Measurements from ENCODE around the gene KCNC2. TPM values are rescaled to one million over a fixed set of nuclear protein-coding genes. Genes with fewer than 3 reads are reported as not detected.

The KCNC2 gene
- total RNA-seq, 2 donors from 2014 or later, result not detected

DNA sequence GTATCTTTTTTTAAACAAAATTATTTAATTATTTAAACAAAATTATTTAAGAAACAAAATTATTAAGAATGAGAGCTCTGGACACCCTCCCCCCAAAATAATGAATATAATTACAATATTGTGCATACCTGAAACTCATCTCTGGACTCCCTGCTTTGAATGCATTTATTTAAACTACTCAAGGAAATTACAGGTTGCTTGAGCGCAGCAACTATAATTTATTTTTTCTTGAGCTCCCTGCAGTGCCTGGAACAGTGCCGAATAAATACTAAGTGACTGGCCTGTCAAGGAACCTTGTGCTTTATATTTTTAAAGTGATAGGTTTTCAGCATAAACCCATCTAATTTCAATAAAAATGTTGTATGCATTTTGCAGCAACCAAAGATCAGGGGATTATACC lies 93.9 kb downstream of the KCNC2 start:
- no peaks in the 10 kb centered on the region for H3K27me3 ChIP-seq
- no peaks in the 10 kb centered on the region for H3K4me1 ChIP-seq
- H3K27ac ChIP-seq, result no peak overlapping the region
- H3K36me3 ChIP-seq, result no peaks in the 10 kb centered on the region
- no peaks in the 10 kb centered on the region for H3K9me3 ChIP-seq
- no peak for TF ChIP-seq CTCF (IDR thresholded peaks at IDR 0.05)
- no peak overlapping the region for H3K4me3 ChIP-seq
- no peak for DNase-seq (ENCODE audit: low spot score)

DNA sequence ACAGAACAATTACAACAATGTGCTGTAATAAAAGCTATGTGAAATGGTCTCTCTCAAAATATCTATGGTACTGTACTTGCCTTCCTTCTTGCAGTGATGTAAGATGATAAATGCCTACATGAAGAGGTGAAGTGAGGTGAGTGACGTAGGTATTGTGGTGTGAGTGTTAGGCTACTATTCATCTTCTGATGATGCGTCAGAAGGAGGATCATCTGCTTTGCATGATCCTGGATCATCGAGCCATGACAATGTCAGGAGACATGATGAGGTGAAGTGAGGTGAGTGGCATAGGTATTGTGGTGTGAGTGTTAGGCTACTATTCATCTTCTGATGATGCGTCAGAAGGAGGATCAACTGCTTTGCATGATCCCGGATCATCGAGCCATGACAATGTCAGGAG lies 105.8 kb downstream of the KCNC2 start:
- no peak for TF ChIP-seq CTCF (IDR thresholded peaks at IDR 0.05)
- H3K9me3 ChIP-seq, result no peaks in the 10 kb centered on the region
- no peaks in the 10 kb centered on the region for H3K36me3 ChIP-seq
- no peak overlapping the region for H3K4me3 ChIP-seq
- no peak overlapping the region for H3K27ac ChIP-seq
- no peaks in the 10 kb centered on the region for H3K27me3 ChIP-seq
- DNase-seq (ENCODE audit: low spot score), result no peak
- no peaks in the 10 kb centered on the region for H3K4me1 ChIP-seq

GRCh38 chr12:75101781-75102180 lies 107.9 kb downstream of the KCNC2 start:
- no peak for TF ChIP-seq CTCF (IDR thresholded peaks at IDR 0.05)
- Histone ChIP-seq H3K27me3 (no peaks in the 10 kb centered on the region), H3K9me3 (no peaks in the 10 kb centered on the region), H3K27ac (no peak overlapping the region), H3K36me3 (no peaks in the 10 kb centered on the region), H3K4me3 (no peak overlapping the region), H3K4me1 (no peaks in the 10 kb centered on the region)
- no peak for DNase-seq (ENCODE audit: low spot score)

- Histone ChIP-seq H3K4me1 (no peaks in the 10 kb centered on the region), H3K36me3 (no peaks in the 10 kb centered on the region), H3K27ac (no peak overlapping the region), H3K27me3 (no peaks in the 10 kb centered on the region), H3K4me3 (no peak overlapping the region), H3K9me3 (no peaks in the 10 kb centered on the region)
- DNase-seq (ENCODE audit: low spot score), result no peak
- TF ChIP-seq CTCF (IDR thresholded peaks at IDR 0.05), result no peak
These were observed 110.4 kb downstream of the KCNC2 start for GRCh38 chr12:75099210-75099609.

DNA sequence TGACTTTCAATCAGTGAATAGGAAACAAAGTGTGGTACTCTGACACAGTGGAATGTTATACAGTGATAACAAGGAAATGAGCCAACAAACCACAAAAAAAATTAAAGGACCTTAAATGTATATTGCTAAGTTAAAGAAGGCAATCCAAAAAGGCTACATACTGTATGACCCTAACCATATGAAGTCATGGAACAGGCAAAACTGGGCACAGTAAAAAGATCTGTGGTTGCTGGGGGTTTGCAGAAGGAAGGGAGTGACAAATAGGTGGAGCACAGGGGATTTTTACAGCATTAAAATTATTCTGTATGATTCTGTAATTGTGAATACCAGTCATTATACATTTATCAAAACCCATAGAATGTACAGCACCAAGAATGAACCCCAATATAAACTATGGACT lies 112.6 kb downstream of the KCNC2 start:
- no peak for TF ChIP-seq CTCF (IDR thresholded peaks at IDR 0.05)

GRCh38 chr12:75087654-75088053 lies 122.0 kb downstream of the KCNC2 start:
- Histone ChIP-seq H3K9me3 (no peaks in the 10 kb centered on the region), H3K27ac (no peak overlapping the region), H3K36me3 (no peaks in the 10 kb centered on the region), H3K27me3 (no peaks in the 10 kb centered on the region), H3K4me1 (no peaks in the 10 kb centered on the region), H3K4me3 (no peak overlapping the region)
- no peak for DNase-seq (ENCODE audit: low spot score)
- TF ChIP-seq CTCF (IDR thresholded peaks at IDR 0.05), result no peak

More for the DNA sequence above, 112.6 kb downstream of the KCNC2 start:
- Histone ChIP-seq H3K27me3 (no peaks in the 10 kb centered on the region), H3K4me3 (no peak overlapping the region), H3K36me3 (no peaks in the 10 kb centered on the region), H3K4me1 (no peaks in the 10 kb centered on the region), H3K27ac (no peak overlapping the region), H3K9me3 (no peaks in the 10 kb centered on the region)
- DNase-seq (ENCODE audit: low spot score), result no peak
